ENCODE data around the gene ATP2B2.

GRCh38 chr3:10516544-10517452 is 11.4 kb upstream of the ATP2B2 start:
- TF ChIP-seq POLR2A (IDR thresholded peaks at IDR 0.05; ENCODE audit: low read length) (no peak), GATA1 (IDR thresholded peaks at IDR 0.05; ENCODE audit: low read depth, low read length) (no peak)

Data from erythroblast (primary cell).